WTC11 (cell line): ENCODE measurements around the gene PFKFB4. TPM values are rescaled to one million over a fixed set of nuclear protein-coding genes. Genes with fewer than 3 reads are reported as not detected.

ENCODE experiments used
- ATF1 ChIP-seq: sonication (generic); formaldehyde crosslinking; IDR thresholded peaks from 2 replicates; pipeline ENCODE4 v1.8.1; 2023; ENCODE audit warnings: mild to moderate bottlenecking, moderate library complexity, missing genetic modification reagents
- CREM ChIP-seq: sonication (generic); formaldehyde crosslinking; IDR thresholded peaks from 2 replicates; pipeline ENCODE4 v1.8.1; 2022; ENCODE audit warnings: mild to moderate bottlenecking, missing genetic modification reagents, moderate library complexity
- ESRRA ChIP-seq: sonication (generic); formaldehyde crosslinking; IDR thresholded peaks from 2 replicates; pipeline ENCODE4 v1.8.1; 2022; ENCODE audit warnings: mild to moderate bottlenecking, missing genetic modification reagents, borderline replicate concordance
- FOXK1 ChIP-seq: sonication (generic); formaldehyde crosslinking; IDR thresholded peaks from 2 replicates; pipeline ENCODE4 v1.8.0; 2022; ENCODE audit warnings: mild to moderate bottlenecking, moderate library complexity, missing genetic modification reagents
- FOXP1 ChIP-seq: sonication (generic); formaldehyde crosslinking; IDR thresholded peaks from 2 replicates; pipeline ENCODE4 v1.8.0; 2022; ENCODE audit warnings: missing genetic modification reagents, mild to moderate bottlenecking, moderate library complexity, borderline replicate concordance
- GTF2I ChIP-seq: fragments of 250-450 bp; sonication (Bioruptor Pico); conservative IDR thresholded peaks from 2 replicates; pipeline ENCODE4 v1.4.0; 2021; ENCODE audit warnings: mild to moderate bottlenecking
- HMGA2 ChIP-seq: fragments of 250-450 bp; sonication (Bioruptor Pico); IDR thresholded peaks from 2 replicates; pipeline ENCODE4 v1.4.0; 2021; ENCODE audit warnings: mild to moderate bottlenecking, moderate library complexity
- IRF2 ChIP-seq: sonication (generic); formaldehyde crosslinking; IDR thresholded peaks from 2 replicates; pipeline ENCODE4 v1.8.0; 2022; ENCODE audit warnings: low read depth, missing genetic modification reagents, borderline replicate concordance
- MXD4 ChIP-seq: fragments of 250-450 bp; sonication (Bioruptor Pico); IDR thresholded peaks from 2 replicates; pipeline ENCODE4 v1.8.0; 2021; ENCODE audit warnings: mild to moderate bottlenecking, moderate library complexity, borderline replicate concordance
- NFYB ChIP-seq: sonication (generic); formaldehyde crosslinking; conservative IDR thresholded peaks from 2 replicates; pipeline ENCODE4 v1.8.0; 2022; ENCODE audit warnings: low read depth, missing genetic modification reagents
- NR2C2 ChIP-seq: sonication (generic); formaldehyde crosslinking; IDR thresholded peaks from 2 replicates; pipeline ENCODE4 v1.8.0; 2022; ENCODE audit warnings: mild to moderate bottlenecking, missing genetic modification reagents
- OVOL2 ChIP-seq: fragments of 250-450 bp; sonication (Bioruptor Pico); IDR thresholded peaks from 2 replicates; pipeline ENCODE4 v1.9.0; 2021; ENCODE audit warnings: mild to moderate bottlenecking, borderline replicate concordance
- RELA ChIP-seq: sonication (generic); formaldehyde crosslinking; IDR thresholded peaks from 2 replicates; pipeline ENCODE4 v1.8.1; 2022; ENCODE audit warnings: missing genetic modification reagents, mild to moderate bottlenecking, borderline replicate concordance
- TEAD4 ChIP-seq: sonication (generic); formaldehyde crosslinking; IDR thresholded peaks from 2 replicates; pipeline ENCODE4 v1.8.0; 2022; ENCODE audit warnings: mild to moderate bottlenecking, missing genetic modification reagents
- ZNF232 ChIP-seq: sonication (generic); formaldehyde crosslinking; IDR thresholded peaks from 2 replicates; pipeline ENCODE4 v1.8.0; 2022; ENCODE audit warnings: mild to moderate bottlenecking, missing genetic modification reagents
- ZNF317 ChIP-seq: sonication (generic); formaldehyde crosslinking; IDR thresholded peaks from 2 replicates; pipeline ENCODE4 v1.8.1; 2023; ENCODE audit warnings: low read depth, mild to moderate bottlenecking, moderate library complexity, missing genetic modification reagents, borderline replicate concordance
- ZNF671 ChIP-seq: fragments of 250-450 bp; sonication (Bioruptor Pico); IDR thresholded peaks from 2 replicates; pipeline ENCODE4 v1.8.0; 2021; ENCODE audit warnings: mild to moderate bottlenecking
- total RNA-seq: library from RNA; stranded (reverse); gene quantifications from 3 replicates; pipeline ENCODE4 v1.2.3, GENCODE V29; 2021
- TF ChIP-seq, protein P1 (sequence below): sonication (generic); formaldehyde crosslinking; IDR thresholded peaks from 2 replicates; pipeline ENCODE4 v1.8.1; 2022; ENCODE audit warnings: missing genetic modification reagents, borderline replicate concordance
- TF ChIP-seq, protein P2 (sequence below): sonication (generic); formaldehyde crosslinking; conservative IDR thresholded peaks from 2 replicates; pipeline ENCODE4 v1.8.1; 2023; ENCODE audit warnings: mild to moderate bottlenecking, low read depth, missing genetic modification reagents, moderate library complexity
- TF ChIP-seq, protein P3 (sequence below): fragments of 250-450 bp; sonication (Bioruptor Pico); IDR thresholded peaks from 2 replicates; pipeline ENCODE4 v1.9.0; 2021; ENCODE audit warnings: mild to moderate bottlenecking
- TF ChIP-seq, protein P4 (sequence below): sonication (generic); formaldehyde crosslinking; IDR thresholded peaks from 2 replicates; pipeline ENCODE4 v1.8.0; 2023; ENCODE audit warnings: missing genetic modification reagents, mild to moderate bottlenecking, borderline replicate concordance
- TF ChIP-seq, protein P5 (sequence below): sonication (generic); formaldehyde crosslinking; IDR thresholded peaks from 2 replicates; pipeline ENCODE4 v1.8.1; 2023; ENCODE audit warnings: mild to moderate bottlenecking, missing genetic modification reagents, borderline replicate concordance
- TF ChIP-seq, protein P6 (sequence below): sonication (generic); formaldehyde crosslinking; IDR thresholded peaks from 2 replicates; pipeline ENCODE4 v1.8.1; 2022; ENCODE audit warnings: mild to moderate bottlenecking, missing genetic modification reagents, moderate library complexity, borderline replicate concordance

PFKFB4 gene
- total RNA-seq, 1 experiment from 2014 or later, result 18.0 TPM

DNA sequence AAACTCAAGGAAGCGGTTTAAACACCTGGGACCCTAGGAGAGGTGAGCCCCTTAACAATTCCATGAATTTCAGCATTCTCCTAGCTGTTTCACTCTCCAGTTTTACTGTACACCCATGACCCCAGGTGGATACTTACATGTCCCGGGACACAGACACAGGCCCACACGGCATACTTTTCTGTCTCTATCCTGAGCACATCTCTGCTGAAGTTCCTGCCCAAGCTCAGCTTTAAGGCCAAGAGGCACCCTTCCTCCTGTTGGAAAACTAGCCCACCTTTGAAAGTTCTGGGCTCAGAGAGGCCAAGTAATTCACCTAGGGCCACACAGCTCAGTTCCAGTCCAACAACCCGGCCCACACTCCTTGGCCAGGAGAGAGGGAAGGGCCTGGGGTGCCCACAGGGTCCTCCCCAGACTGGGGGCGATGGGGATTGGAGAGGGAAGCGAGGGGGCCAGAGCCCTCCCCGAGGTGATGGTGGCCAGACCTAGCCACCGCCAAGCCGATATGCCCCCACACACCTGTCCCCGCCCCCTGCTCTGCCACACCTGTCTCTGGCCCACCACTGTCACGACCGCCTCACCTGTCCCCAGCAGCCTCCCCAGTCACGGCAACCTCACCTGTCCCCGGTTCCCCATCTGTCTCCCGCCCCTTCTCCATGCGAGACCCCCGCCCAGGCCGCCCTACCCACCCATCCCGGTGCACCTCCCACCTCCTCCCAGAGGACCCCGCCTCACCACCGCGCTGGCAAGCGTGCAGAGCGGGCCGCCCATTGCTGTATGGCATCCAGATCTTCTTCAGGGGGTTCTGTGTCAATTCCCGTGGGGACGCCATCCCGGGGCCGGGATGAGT, 431 bp downstream of the PFKFB4 start (continued):
- TF ChIP-seq, protein P1, sequence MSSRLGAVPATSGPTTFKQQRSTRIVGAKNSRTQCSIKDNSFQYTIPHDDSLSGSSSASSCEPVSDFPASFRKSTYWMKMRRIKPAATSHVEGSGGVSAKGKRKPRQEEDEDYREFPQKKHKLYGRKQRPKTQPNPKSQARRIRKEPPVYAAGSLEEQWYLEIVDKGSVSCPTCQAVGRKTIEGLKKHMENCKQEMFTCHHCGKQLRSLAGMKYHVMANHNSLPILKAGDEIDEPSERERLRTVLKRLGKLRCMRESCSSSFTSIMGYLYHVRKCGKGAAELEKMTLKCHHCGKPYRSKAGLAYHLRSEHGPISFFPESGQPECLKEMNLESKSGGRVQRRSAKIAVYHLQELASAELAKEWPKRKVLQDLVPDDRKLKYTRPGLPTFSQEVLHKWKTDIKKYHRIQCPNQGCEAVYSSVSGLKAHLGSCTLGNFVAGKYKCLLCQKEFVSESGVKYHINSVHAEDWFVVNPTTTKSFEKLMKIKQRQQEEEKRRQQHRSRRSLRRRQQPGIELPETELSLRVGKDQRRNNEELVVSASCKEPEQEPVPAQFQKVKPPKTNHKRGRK (CRISPR knock-in tag), result no peak
- TF ChIP-seq ATF1 (CRISPR knock-in tag), result no peak
- TF ChIP-seq NFYB (CRISPR knock-in tag), result no peak
- TF ChIP-seq, protein P2, sequence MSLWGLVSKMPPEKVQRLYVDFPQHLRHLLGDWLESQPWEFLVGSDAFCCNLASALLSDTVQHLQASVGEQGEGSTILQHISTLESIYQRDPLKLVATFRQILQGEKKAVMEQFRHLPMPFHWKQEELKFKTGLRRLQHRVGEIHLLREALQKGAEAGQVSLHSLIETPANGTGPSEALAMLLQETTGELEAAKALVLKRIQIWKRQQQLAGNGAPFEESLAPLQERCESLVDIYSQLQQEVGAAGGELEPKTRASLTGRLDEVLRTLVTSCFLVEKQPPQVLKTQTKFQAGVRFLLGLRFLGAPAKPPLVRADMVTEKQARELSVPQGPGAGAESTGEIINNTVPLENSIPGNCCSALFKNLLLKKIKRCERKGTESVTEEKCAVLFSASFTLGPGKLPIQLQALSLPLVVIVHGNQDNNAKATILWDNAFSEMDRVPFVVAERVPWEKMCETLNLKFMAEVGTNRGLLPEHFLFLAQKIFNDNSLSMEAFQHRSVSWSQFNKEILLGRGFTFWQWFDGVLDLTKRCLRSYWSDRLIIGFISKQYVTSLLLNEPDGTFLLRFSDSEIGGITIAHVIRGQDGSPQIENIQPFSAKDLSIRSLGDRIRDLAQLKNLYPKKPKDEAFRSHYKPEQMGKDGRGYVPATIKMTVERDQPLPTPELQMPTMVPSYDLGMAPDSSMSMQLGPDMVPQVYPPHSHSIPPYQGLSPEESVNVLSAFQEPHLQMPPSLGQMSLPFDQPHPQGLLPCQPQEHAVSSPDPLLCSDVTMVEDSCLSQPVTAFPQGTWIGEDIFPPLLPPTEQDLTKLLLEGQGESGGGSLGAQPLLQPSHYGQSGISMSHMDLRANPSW (CRISPR knock-in tag), result no peak
- TF ChIP-seq FOXP1, result no peak
- TF ChIP-seq HMGA2 (CRISPR knock-in tag), result no peak
- no peak for TF ChIP-seq NR2C2 (CRISPR knock-in tag)
- no peak for TF ChIP-seq ZNF671 (CRISPR knock-in tag)
- no peak for TF ChIP-seq ZNF232 (CRISPR knock-in tag)
- no peak for TF ChIP-seq TEAD4 (CRISPR knock-in tag)
- TF ChIP-seq, protein P3, sequence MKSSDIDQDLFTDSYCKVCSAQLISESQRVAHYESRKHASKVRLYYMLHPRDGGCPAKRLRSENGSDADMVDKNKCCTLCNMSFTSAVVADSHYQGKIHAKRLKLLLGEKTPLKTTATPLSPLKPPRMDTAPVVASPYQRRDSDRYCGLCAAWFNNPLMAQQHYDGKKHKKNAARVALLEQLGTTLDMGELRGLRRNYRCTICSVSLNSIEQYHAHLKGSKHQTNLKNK, result no peak
- TF ChIP-seq GTF2I (CRISPR knock-in tag), result 0 out of 2 replicates have a peak, but pooled peaks have one; percentile 14
- no peak for TF ChIP-seq IRF2 (CRISPR knock-in tag)
- TF ChIP-seq, protein P4, sequence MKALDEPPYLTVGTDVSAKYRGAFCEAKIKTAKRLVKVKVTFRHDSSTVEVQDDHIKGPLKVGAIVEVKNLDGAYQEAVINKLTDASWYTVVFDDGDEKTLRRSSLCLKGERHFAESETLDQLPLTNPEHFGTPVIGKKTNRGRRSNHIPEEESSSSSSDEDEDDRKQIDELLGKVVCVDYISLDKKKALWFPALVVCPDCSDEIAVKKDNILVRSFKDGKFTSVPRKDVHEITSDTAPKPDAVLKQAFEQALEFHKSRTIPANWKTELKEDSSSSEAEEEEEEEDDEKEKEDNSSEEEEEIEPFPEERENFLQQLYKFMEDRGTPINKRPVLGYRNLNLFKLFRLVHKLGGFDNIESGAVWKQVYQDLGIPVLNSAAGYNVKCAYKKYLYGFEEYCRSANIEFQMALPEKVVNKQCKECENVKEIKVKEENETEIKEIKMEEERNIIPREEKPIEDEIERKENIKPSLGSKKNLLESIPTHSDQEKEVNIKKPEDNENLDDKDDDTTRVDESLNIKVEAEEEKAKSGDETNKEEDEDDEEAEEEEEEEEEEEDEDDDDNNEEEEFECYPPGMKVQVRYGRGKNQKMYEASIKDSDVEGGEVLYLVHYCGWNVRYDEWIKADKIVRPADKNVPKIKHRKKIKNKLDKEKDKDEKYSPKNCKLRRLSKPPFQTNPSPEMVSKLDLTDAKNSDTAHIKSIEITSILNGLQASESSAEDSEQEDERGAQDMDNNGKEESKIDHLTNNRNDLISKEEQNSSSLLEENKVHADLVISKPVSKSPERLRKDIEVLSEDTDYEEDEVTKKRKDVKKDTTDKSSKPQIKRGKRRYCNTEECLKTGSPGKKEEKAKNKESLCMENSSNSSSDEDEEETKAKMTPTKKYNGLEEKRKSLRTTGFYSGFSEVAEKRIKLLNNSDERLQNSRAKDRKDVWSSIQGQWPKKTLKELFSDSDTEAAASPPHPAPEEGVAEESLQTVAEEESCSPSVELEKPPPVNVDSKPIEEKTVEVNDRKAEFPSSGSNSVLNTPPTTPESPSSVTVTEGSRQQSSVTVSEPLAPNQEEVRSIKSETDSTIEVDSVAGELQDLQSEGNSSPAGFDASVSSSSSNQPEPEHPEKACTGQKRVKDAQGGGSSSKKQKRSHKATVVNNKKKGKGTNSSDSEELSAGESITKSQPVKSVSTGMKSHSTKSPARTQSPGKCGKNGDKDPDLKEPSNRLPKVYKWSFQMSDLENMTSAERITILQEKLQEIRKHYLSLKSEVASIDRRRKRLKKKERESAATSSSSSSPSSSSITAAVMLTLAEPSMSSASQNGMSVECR, result peak; percentile 60; the same call in 1 of the 2 replicates
- no peak for TF ChIP-seq RELA
- no peak for TF ChIP-seq CREM (CRISPR knock-in tag)
- TF ChIP-seq ESRRA (CRISPR knock-in tag), result no peak
- no peak for TF ChIP-seq MXD4 (CRISPR knock-in tag)
- no peak for TF ChIP-seq OVOL2 (CRISPR knock-in tag)
- TF ChIP-seq, protein P5, sequence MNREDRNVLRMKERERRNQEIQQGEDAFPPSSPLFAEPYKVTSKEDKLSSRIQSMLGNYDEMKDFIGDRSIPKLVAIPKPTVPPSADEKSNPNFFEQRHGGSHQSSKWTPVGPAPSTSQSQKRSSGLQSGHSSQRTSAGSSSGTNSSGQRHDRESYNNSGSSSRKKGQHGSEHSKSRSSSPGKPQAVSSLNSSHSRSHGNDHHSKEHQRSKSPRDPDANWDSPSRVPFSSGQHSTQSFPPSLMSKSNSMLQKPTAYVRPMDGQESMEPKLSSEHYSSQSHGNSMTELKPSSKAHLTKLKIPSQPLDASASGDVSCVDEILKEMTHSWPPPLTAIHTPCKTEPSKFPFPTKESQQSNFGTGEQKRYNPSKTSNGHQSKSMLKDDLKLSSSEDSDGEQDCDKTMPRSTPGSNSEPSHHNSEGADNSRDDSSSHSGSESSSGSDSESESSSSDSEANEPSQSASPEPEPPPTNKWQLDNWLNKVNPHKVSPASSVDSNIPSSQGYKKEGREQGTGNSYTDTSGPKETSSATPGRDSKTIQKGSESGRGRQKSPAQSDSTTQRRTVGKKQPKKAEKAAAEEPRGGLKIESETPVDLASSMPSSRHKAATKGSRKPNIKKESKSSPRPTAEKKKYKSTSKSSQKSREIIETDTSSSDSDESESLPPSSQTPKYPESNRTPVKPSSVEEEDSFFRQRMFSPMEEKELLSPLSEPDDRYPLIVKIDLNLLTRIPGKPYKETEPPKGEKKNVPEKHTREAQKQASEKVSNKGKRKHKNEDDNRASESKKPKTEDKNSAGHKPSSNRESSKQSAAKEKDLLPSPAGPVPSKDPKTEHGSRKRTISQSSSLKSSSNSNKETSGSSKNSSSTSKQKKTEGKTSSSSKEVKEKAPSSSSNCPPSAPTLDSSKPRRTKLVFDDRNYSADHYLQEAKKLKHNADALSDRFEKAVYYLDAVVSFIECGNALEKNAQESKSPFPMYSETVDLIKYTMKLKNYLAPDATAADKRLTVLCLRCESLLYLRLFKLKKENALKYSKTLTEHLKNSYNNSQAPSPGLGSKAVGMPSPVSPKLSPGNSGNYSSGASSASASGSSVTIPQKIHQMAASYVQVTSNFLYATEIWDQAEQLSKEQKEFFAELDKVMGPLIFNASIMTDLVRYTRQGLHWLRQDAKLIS (CRISPR knock-in tag), result no peak
- peak; percentile 19; the same call in 1 of the 2 replicates for TF ChIP-seq FOXK1 (CRISPR knock-in tag)
- TF ChIP-seq, protein P6, sequence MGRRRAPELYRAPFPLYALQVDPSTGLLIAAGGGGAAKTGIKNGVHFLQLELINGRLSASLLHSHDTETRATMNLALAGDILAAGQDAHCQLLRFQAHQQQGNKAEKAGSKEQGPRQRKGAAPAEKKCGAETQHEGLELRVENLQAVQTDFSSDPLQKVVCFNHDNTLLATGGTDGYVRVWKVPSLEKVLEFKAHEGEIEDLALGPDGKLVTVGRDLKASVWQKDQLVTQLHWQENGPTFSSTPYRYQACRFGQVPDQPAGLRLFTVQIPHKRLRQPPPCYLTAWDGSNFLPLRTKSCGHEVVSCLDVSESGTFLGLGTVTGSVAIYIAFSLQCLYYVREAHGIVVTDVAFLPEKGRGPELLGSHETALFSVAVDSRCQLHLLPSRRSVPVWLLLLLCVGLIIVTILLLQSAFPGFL, result no peak
- no peak for TF ChIP-seq ZNF317 (CRISPR knock-in tag)
- TF ChIP-seq, all 79 proteins: peak for 4
